Activated CD8-positive, alpha-beta memory T cell treated with anti-CD3 and anti-CD28 coated beads for 1 hour (primary cell): Measurements from ENCODE around the gene AMMECR1L.
"Not testable (repeated sequence)": the region's sequence is repeated elsewhere in the genome, so short reads cannot be mapped to it uniquely, and the experiment has no call there.

ENCODE experiments used
- DNase-seq, 2 donors: peaks; one replicate each; pipeline ENCODE4 v3.0.0-alpha.2; 2020; ENCODE audit warnings: low read depth in 1 of 2; ENCODE audit errors: extremely low read depth in 1 of 2

The AMMECR1L gene

DNA sequence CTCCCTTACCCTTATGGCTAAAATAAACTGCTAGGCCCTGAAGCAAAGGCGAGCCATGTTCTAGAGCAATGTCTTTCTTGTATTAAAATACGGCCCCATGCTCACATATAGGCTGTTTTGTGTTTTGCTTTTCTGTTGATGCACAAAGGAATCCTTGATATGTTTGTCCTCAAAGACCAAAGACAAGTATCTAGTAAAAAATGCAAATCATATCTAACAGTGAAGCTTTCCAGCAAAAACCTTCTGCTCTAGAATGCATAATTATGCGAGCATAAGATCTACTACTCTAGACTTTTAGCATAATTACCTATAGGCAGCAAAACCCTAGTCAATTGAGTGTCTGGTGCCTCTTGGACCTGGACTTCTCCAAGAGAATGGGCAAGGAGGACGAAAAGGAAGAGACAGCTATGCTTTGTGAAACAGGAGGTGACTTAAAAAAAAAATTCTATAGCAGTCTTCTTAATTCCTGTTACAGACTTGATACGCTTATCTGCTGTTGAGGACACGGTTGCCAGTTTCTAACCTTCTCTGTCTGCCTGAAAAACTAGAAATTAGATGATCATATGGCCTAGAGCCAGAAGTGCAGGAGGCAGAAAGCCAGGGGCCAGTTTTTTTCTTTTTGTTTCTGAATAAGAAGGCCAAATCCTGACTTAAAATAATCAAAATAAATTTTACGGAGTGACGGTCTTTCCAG lies 1.5 kb upstream of the AMMECR1L start:
- DNase-seq, result no peak

GRCh38 chr2:127886593-127886935 lies 808 bp upstream of the AMMECR1L start:
- DNase-seq, result not testable (repeated sequence)

GRCh38 chr2:127884861-127885740 lies 655 bp downstream of the AMMECR1L start:
- peak in 1 of 2 donors; percentile 28 for DNase-seq

DNA sequence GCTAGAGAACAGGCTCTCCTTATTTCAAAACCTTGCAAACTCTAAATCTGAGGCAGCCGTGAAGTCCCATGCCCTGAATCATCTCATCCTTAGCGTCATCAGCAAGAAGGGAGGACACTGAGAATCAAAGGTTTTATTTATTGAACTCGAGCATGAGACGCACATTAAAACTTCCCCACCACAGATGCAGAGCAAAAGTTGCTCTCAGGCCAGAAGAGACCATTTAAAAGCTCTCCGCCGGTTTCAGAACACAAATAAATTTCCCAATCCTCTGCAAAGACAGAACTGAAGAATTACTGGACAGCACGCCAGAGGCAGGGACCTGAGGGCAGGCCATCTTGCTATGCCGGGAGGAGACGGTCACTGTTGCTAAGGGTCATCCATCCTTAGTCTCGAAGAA lies 1.3 kb downstream of the AMMECR1L start:
- no peak for DNase-seq

DNA sequence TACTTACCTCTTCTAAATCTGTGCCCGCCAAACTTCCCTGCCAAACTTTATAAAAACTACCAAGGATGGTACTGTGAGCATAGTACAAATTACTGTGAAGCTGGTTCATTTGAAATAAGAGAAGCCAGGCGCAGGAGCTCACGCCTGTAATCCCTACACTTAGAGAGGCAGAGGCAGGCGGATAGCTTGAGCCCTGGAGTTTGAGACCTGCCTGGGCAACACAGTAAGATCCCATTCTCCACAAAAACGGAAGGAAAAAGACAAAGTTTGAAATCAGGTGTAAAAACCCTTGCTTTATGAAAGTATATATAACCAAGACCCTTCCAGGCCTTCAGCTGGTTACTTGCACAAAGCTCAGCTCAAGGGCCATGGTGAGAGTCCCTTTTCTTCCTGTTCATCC lies 5.9 kb downstream of the AMMECR1L start:
- no peak for DNase-seq

- DNase-seq, result no peak
Measured at GRCh38 chr2:127877626-127878025, 8.1 kb downstream of the AMMECR1L start.

DNA sequence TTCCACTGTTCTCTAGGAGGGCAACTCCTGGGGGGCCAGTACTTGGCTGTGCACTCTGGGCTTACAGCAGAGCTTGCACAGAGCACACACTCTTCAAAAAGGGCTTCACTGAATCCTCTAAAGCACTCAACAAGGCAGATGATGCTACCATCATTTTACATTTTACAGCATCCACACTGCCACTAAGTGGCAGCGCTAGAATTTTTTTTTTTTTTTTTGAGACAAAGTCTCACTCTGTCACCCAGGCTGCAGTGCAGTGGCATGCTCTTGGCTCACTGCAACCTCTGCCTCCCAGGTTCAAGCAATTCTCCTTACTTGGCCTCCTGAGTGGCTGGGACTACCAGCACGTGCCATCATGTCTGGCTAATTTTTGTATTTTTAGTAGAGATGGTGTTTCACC lies 8.6 kb downstream of the AMMECR1L start:
- DNase-seq, result no peak

GRCh38 chr2:127874378-127875269 lies 11.1 kb downstream of the AMMECR1L start:
- DNase-seq, result no peak

DNA sequence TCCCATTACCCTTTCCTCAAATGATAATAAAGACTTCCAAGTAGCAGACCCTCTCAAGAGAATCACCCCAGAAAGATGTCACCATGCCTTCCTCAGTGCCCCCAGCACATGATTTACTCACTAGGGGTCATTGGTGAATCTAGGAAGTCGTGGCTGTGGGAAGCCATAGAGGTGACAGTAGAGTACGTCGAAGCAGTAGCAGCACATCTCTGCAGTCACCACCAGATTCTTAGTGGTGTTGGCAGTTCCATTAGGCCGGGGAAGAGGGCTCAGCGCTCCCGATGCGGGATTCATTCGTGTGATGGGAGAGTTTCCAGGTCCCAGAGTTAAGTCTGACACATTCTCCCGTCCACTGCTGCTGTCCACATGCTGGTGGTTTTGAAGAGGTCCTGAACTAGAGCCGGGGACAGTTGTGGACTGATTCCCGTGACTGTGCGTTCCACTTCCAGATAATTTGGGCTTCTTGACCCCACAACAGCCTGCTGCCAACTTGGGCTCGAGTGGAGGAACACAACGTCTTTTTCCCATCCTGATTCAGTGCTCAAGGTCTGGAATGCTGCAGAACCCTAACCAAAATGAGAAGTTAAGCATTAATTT lies 12.0 kb downstream of the AMMECR1L start:
- no peak for DNase-seq

DNA sequence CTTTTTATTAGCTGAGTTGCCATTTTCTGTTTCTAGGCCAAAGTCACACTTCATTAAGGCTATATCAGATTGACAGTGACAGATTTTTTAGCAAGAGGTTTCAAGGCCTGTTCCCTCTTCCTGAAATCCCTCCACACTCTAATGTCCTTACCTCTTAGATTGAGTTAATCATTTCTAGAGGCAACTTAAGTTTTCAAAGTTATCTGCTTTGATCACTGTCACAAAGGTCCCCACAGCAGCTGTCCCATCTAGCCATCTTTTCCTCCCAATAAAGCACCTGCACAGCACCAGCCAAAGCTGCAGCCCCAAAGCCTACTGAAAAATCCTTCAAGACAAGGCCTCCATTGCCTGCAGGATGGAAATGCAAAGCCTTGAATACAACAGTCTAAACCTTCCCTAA lies 13.4 kb downstream of the AMMECR1L start:
- no peak for DNase-seq

GRCh38 chr2:127865926-127866325 lies 19.8 kb downstream of the AMMECR1L start:
- DNase-seq, result no peak

- no peak for DNase-seq
Measured at GRCh38 chr2:127864877-127865276, 20.9 kb downstream of the AMMECR1L start.

GRCh38 chr2:127862228-127862627 lies 23.5 kb downstream of the AMMECR1L start:
- DNase-seq, result no peak

DNA sequence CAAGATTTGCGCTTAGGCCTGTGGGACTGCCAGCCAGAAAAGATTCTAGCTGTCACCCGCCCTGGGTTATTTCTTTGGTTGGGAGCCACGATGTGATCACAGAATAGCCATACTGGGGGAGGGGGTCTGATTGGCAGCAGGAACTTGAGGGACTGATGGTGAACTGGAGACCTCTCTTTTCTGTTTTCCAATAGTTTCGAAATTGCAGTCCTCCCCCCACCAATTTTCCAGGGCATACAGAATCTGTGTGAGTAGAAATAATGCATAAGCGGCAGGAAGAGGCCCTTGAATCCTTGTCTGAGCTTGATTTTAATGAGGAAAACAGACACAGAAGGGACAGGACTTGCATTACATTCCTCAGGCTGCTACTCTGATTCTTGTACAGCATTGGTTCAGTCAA lies 25.6 kb downstream of the AMMECR1L start:
- no peak for DNase-seq

GRCh38 chr2:127859712-127860085 lies 26.1 kb downstream of the AMMECR1L start:
- peak; percentile 37 to 46 for DNase-seq

- no peak for DNase-seq
Measured at GRCh38 chr2:127857265-127857808, 28.4 kb downstream of the AMMECR1L start.

DNA sequence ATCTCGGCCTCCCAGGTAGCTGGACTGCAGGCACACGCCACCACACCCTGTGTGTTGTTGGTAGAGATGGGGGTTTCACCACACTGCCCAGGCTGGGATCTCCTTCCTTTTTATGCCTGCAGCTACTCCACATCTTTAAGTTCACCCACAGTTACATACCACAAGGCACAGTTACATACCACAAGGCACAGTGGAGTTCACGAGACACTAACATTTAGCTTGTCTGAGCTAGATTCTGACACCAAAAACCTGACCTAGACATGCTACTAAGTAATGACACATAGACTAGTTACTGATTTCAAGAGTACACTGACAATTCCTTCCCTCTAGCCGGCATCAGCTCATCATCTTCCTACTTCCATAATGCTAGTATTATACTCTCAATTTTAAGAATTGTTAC lies 32.1 kb downstream of the AMMECR1L start:
- DNase-seq, result no peak

DNA sequence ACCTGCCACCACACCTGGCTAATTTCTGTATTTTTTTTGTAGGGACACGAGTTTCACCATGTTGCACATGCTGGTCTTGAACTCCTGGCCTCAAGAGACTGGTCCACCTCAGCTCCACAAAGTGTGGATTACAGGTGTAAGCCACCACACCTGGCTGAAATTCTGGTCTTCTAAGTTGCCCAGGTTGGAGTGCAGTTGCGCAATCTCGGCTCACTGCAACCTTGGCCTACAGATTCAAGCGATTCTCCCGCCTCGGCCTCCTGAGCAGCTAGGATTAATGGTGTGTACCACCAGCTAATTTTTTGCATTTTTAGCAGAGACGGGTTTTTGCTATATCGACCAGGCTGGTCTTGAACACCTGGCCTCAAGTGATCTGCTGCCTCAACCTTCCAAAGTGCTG lies 33.4 kb downstream of the AMMECR1L start:
- no peak for DNase-seq

- no peak for DNase-seq
Measured at GRCh38 chr2:127847931-127848330, 37.8 kb downstream of the AMMECR1L start.

GRCh38 chr2:127844973-127845372 lies 40.8 kb downstream of the AMMECR1L start:
- DNase-seq, result no peak

DNA sequence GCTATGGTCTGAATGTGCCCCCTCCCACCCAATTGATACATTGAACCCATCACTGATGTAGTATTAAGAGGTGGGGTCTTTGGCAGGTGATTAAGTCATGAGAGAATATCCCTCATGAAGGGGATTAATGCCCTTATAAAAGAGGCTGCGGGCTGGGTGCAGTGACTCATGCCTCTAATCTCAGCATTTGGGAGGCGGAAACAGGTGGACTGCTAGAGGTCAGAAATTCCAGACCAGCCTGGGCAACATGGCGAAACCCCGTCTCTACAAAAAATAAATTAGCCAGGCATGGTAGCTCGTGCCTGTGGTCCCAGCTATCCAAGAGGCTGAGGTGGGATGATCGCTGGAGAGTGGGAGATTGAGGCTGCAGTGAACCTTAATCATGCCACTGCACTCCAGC lies 42.1 kb downstream of the AMMECR1L start:
- DNase-seq, result no peak
